ENCODE data around the gene SH3BP1.

GRCh38 chr22:37624017-37624365 is 15.5 kb upstream of the SH3BP1 start:
- TF ChIP-seq CTCF (IDR thresholded peaks at IDR 0.05; ENCODE audit: insufficient read depth, low read length, poor library complexity, severe bottlenecking) (no peak), EZH2phosphoT487 (conservative IDR thresholded peaks at IDR 0.05; ENCODE audit: low read length) (no peak)
